Adrenal gland (tissue), 5 donors: Measurements from ENCODE around the gene ARMH1.

Experiments
- POLR2A ChIP-seq, 2 donors: fragments of 450-650 bp; IDR thresholded peaks; one replicate each; pipeline ENCODE4 v1.6.1; 2017; ENCODE audit warnings: antibody characterized with exemption in 2 of 2, mild to moderate bottlenecking in 2 of 2, moderate library complexity in 1 of 2
- TF ChIP-seq, protein P1 (sequence below), 6 experiments: fragments of 450-650 bp in 4 of 6; fragments of 200-600 bp in 2 of 6; sonication (generic) in 1 of 6; IDR thresholded peaks; 1 replicate in 5 of 6; 2 replicates in 1 of 6; pipeline versions ENCODE4 v1.5.1 to v1.8.0; 2016 to 2021; ENCODE audit warnings: antibody characterized with exemption in 6 of 6, mild to moderate bottlenecking in 2 of 6, moderate library complexity in 1 of 6
- donor health status: DM: no; HTN: no; CAD: no.

DNA sequence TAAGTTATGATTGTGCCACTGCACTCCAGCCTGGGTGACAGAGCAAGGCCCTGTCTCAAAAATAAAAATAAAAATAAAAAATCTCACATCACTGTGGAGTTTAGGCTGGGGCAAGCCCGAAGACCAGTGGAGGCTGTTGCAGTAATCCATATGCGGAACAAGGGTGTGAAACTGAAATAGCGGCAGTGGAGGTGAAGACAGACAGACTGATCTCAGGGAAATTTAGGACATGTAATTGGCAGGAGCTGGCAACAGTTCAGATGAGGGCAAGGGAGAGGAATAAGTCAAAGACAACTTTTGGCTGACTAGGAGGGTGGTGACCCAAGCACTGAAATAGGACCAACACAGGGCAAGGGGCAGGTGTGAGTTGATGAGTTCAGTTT, 8.4 kb downstream of the ARMH1 start:
- no peak for TF ChIP-seq POLR2A (IDR thresholded peaks at IDR 0.05)
- TF ChIP-seq, protein P1, sequence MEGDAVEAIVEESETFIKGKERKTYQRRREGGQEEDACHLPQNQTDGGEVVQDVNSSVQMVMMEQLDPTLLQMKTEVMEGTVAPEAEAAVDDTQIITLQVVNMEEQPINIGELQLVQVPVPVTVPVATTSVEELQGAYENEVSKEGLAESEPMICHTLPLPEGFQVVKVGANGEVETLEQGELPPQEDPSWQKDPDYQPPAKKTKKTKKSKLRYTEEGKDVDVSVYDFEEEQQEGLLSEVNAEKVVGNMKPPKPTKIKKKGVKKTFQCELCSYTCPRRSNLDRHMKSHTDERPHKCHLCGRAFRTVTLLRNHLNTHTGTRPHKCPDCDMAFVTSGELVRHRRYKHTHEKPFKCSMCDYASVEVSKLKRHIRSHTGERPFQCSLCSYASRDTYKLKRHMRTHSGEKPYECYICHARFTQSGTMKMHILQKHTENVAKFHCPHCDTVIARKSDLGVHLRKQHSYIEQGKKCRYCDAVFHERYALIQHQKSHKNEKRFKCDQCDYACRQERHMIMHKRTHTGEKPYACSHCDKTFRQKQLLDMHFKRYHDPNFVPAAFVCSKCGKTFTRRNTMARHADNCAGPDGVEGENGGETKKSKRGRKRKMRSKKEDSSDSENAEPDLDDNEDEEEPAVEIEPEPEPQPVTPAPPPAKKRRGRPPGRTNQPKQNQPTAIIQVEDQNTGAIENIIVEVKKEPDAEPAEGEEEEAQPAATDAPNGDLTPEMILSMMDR (IDR thresholded peaks at IDR 0.05): no peak
